Testis (tissue), 2 donors: ENCODE data around the gene FAM78A.

Experiments
- POLR2A ChIP-seq: fragments of 450-650 bp; IDR thresholded peaks from one replicate; pipeline ENCODE4 v1.6.1; 2017; ENCODE audit warnings: antibody characterized with exemption, mild to moderate bottlenecking, moderate library complexity
- TF ChIP-seq, protein P1 (sequence below), 3 experiments: fragments of 450-650 bp in 2 of 3; fragments of 200-600 bp in 1 of 3; sonication (generic) in 1 of 3; IDR thresholded peaks; one replicate each; pipeline ENCODE4 v1.5.1; 2016 to 2019; ENCODE audit warnings: antibody characterized with exemption in 3 of 3, mild to moderate bottlenecking in 2 of 3, moderate library complexity in 1 of 3

DNA sequence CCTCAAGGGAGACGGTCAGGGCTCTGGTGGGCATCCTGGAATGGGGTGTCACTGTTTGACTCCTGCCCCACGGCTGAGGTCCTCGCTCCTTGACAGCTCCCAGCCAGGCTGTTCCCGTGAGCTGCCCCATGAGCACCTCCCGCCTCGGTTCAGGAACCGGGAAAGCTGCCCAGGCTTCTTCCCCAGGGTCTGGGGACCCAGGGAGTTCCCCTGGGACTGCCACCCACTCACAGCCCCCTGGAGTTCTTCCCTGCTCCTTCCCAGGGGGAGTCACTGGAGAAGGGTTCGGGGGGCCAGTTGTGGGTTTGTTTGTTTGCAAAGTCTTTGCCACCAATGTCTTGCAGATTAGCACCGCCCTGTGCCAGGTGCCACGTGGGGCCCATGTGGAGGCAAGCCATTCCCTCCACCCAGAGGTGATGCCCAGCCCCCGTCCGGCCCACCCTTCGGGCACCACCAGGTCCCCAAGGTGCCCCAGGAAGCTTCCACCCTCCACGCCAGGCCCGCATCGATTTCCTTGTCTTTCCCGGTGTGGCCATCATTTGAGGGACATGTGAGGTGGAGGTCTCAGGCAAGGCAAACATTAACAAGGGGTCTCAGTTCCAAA is 14.6 kb upstream of the FAM78A start:
- TF ChIP-seq, protein P1, sequence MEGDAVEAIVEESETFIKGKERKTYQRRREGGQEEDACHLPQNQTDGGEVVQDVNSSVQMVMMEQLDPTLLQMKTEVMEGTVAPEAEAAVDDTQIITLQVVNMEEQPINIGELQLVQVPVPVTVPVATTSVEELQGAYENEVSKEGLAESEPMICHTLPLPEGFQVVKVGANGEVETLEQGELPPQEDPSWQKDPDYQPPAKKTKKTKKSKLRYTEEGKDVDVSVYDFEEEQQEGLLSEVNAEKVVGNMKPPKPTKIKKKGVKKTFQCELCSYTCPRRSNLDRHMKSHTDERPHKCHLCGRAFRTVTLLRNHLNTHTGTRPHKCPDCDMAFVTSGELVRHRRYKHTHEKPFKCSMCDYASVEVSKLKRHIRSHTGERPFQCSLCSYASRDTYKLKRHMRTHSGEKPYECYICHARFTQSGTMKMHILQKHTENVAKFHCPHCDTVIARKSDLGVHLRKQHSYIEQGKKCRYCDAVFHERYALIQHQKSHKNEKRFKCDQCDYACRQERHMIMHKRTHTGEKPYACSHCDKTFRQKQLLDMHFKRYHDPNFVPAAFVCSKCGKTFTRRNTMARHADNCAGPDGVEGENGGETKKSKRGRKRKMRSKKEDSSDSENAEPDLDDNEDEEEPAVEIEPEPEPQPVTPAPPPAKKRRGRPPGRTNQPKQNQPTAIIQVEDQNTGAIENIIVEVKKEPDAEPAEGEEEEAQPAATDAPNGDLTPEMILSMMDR (IDR thresholded peaks at IDR 0.05) = no peak
- TF ChIP-seq POLR2A = no peak
